CD4-positive, alpha-beta memory T cell (primary cell): ENCODE data around the gene TMOD2. TPM values are rescaled to one million over a fixed set of nuclear protein-coding genes. Genes with fewer than 3 reads are reported as not detected.

Source experiments
- CTCF ChIA-PET: fragments of 350-600 bp; sonication (Branson Sonifier 250); formaldehyde crosslinking; loops from one replicate; lab custom pipeline; 2021; ENCODE audit warnings: inconsistent platforms; ENCODE audit not compliant: partially characterized antibody; lab: Charles Lee
- POLR2A ChIA-PET: fragments of 350-600 bp; sonication (Branson Sonifier 250); formaldehyde crosslinking; loops from one replicate; lab custom pipeline; 2021; ENCODE audit not compliant: partially characterized antibody; lab: Charles Lee
- DNase-seq, 5 donors: peaks; one replicate each; pipeline versions ENCODE4 v3.0.0 to v3.0.0-alpha.2; 2020 to 2022; ENCODE audit warnings: mixed read lengths in 1 of 5
- H3K27ac ChIP-seq: one replicate; pipeline ENCODE4 v1.7.0; 2013; ENCODE audit warnings: low read depth, low read length
- H3K27me3 ChIP-seq: 2 replicates; pipeline ENCODE4 v1.7.0; 2013; ENCODE audit warnings: mild to moderate bottlenecking, low read length, moderate library complexity; ENCODE audit not compliant: insufficient read depth
- H3K36me3 ChIP-seq: 2 replicates; pipeline ENCODE4 v1.7.0; 2013; ENCODE audit warnings: mild to moderate bottlenecking, low read length, moderate library complexity; ENCODE audit not compliant: insufficient read depth
- H3K4me1 ChIP-seq: 2 replicates; pipeline ENCODE4 v1.7.0; 2013; ENCODE audit warnings: mild to moderate bottlenecking, low read length, moderate library complexity; ENCODE audit not compliant: insufficient read depth
- H3K4me3 ChIP-seq, 2 donors: one replicate each; pipeline ENCODE4 v1.7.0; 2013; ENCODE audit warnings: low read length in 2 of 2, mild to moderate bottlenecking in 1 of 2
- H3K9me3 ChIP-seq, 2 donors: one replicate each; pipeline ENCODE4 v1.7.0; 2013; ENCODE audit warnings: low read length in 2 of 2, control low read depth in 1 of 2; ENCODE audit not compliant: control insufficient read depth in 1 of 2
- H3K27ac Mint-ChIP-seq, 7 donors: one replicate each; pipeline ENCODE4 v1.8.0; 2020 to 2021; ENCODE audit warnings: mixed read lengths in 7 of 7, mild to moderate bottlenecking in 6 of 7, inconsistent platforms in 3 of 7, moderate library complexity in 3 of 7
- H3K27me3 Mint-ChIP-seq, 2 donors: one replicate each; pipeline ENCODE4 v1.8.0; 2020 to 2021; ENCODE audit warnings: mixed read lengths in 2 of 2
- H3K36me3 Mint-ChIP-seq, 2 donors: one replicate each; pipeline ENCODE4 v1.8.0; 2020 to 2021; ENCODE audit warnings: mixed read lengths in 2 of 2, inconsistent platforms in 1 of 2, mild to moderate bottlenecking in 1 of 2
- H3K4me1 Mint-ChIP-seq, 4 donors: one replicate each; pipeline ENCODE4 v1.8.0; 2020 to 2021; ENCODE audit warnings: mixed read lengths in 4 of 4, mild to moderate bottlenecking in 1 of 4
- H3K4me3 Mint-ChIP-seq, 8 donors: one replicate each; pipeline ENCODE4 v1.8.0; 2020 to 2021; ENCODE audit warnings: mixed read lengths in 8 of 8, mild to moderate bottlenecking in 7 of 8, moderate library complexity in 6 of 8, inconsistent platforms in 3 of 8
- H3K9me3 Mint-ChIP-seq, 8 donors: one replicate each; pipeline ENCODE4 v1.8.0; 2020 to 2021; ENCODE audit warnings: mixed read lengths in 8 of 8, mild to moderate bottlenecking in 5 of 8, inconsistent platforms in 3 of 8, moderate library complexity in 1 of 8
- intact Hi-C: fragments of 100-400 bp; cut with micrococcal nuclease; formaldehyde crosslinking; loops from one replicate; pipeline ENCODE4 v1.15.1; 2023
- polyA plus RNA-seq, 2 donors: library from polyadenylated mRNA; unstranded; fragments of 300-500 nt; fragmentation: Illumina TruSeq; gene quantifications; one replicate each; pipeline ENCODE4 v1.2.3, GENCODE V29; 2021
- total RNA-seq, 2 experiments: library from RNA; stranded (reverse); gene quantifications; one replicate each; pipeline ENCODE4 v1.2.3, GENCODE V29; 2021

TMOD2 gene
- total and polyA plus RNA-seq, 4 experiments from 2014 or later, result 1.4 to 20.3 (median 11.4) TPM

- Mint-ChIP-seq H3K9me3 (no peaks in the 10 kb centered on the region), H3K36me3 (peaks cover 31 to 43% of the 10 kb centered on the region in 2 donors), H3K27ac (peak overlapping the region in 6 of 7 donors; percentile 60 to 87 (median 70)), H3K4me1 (peaks cover 34 to 58% (median 42%) of the 10 kb centered on the region in 4 donors), H3K4me3 (peak overlapping the region in 3 of 8 donors; percentile 4 to 45 (median 30)), H3K27me3 (no peaks in the 10 kb centered on the region)
- H3K9me3 ChIP-seq, result no peaks in the 10 kb centered on the region
- no peaks in the 10 kb centered on the region for H3K27me3 ChIP-seq
- CTCF ChIA-PET, result interaction anchor here (1.1 kb wide), 1 partner anchor 52 kb away, joined by 6 read pairs; no protein-coding TSS in a partner anchor
- no peak overlapping the region for H3K4me3 ChIP-seq
- DNase-seq, result no peak
- peaks cover 14% of the 10 kb centered on the region for H3K36me3 ChIP-seq
- H3K4me1 ChIP-seq, result peaks cover 46% of the 10 kb centered on the region
- intact Hi-C loops, result no loop called here
- H3K27ac ChIP-seq, result no peak overlapping the region
- POLR2A ChIA-PET, result interaction anchor here (0.6 to 4.2 kb wide), 2 partner anchors 13 to 14 kb away, joined by 3 to 29 read pairs; partner anchors contain the start of gene LYSMD2
Measured at GRCh38 chr15:51724199-51724598, 27.2 kb upstream of the TMOD2 start.

- Mint-ChIP-seq H3K27ac (peak overlapping the region; percentile 20 to 78 (median 61)), H3K4me3 (peak overlapping the region in 5 of 8 donors; percentile 21 to 45 (median 29)), H3K27me3 (no peaks in the 10 kb centered on the region), H3K9me3 (no peaks in the 10 kb centered on the region), H3K4me1 (peaks cover 34 to 60% (median 45%) of the 10 kb centered on the region in 4 donors), H3K36me3 (peaks cover 31 to 43% of the 10 kb centered on the region in 2 donors)
- DNase-seq, result no peak
- CTCF ChIA-PET, result interaction anchor here (0.9 to 1.1 kb wide), 2 partner anchors 12 to 52 kb away, joined by 3 to 6 read pairs; no protein-coding TSS in a partner anchor
- POLR2A ChIA-PET, result interaction anchor here (4.2 kb wide), 1 partner anchor 12 kb away, joined by 29 read pairs; the partner anchor contains the start of gene LYSMD2
- Histone ChIP-seq H3K27me3 (no peaks in the 10 kb centered on the region), H3K4me1 (peaks cover 48% of the 10 kb centered on the region), H3K36me3 (peaks cover 14% of the 10 kb centered on the region), H3K9me3 (no peaks in the 10 kb centered on the region), H3K27ac (peak overlapping the region; percentile 18), H3K4me3 (no peak overlapping the region)
- intact Hi-C loops, result no loop called here
Measured at GRCh38 chr15:51724673-51725072, 26.7 kb upstream of the TMOD2 start.

- DNase-seq, result peak in 1 of 5 donors; percentile 60
- Mint-ChIP-seq H3K9me3 (no peaks in the 10 kb centered on the region), H3K4me1 (peaks cover 46 to 76% (median 58%) of the 10 kb centered on the region in 4 donors), H3K27me3 (no peaks in the 10 kb centered on the region), H3K36me3 (peaks cover 15 to 37% of the 10 kb centered on the region in 2 donors), H3K4me3 (peak overlapping the region in 1 of 8 donors; percentile 70), H3K27ac (peak overlapping the region; percentile 69 to 98 (median 83))
- no peaks in the 10 kb centered on the region for H3K27me3 ChIP-seq
- no peak overlapping the region for H3K4me3 ChIP-seq
- intact Hi-C loops, result loop anchor here (1.0 kb wide), 1 partner anchor 9 kb away; no protein-coding TSS in a partner anchor
- H3K27ac ChIP-seq, result no peak overlapping the region
- no peaks in the 10 kb centered on the region for H3K9me3 ChIP-seq
- ChIA-PET POLR2A (interaction anchor here (4.2 kb wide), 1 partner anchor 11 kb away, joined by 29 read pairs; the partner anchor contains the start of gene LYSMD2), CTCF (interaction anchor here (1.0 to 1.2 kb wide), 2 partner anchors 43 to 47 kb away, joined by 3 to 4 read pairs; no protein-coding TSS in a partner anchor)
- H3K36me3 ChIP-seq, result peaks cover 4% of the 10 kb centered on the region
- peaks cover 66% of the 10 kb centered on the region for H3K4me1 ChIP-seq
Measured at GRCh38 chr15:51726302-51727073, 24.9 kb upstream of the TMOD2 start.

GRCh38 chr15:51727141-51727897 is 24.1 kb upstream of the TMOD2 start:
- no peaks in the 10 kb centered on the region for H3K27me3 Mint-ChIP-seq
- H3K4me1 ChIP-seq, result peaks cover 69% of the 10 kb centered on the region
- peaks cover 4% of the 10 kb centered on the region for H3K36me3 ChIP-seq
- H3K36me3 Mint-ChIP-seq, result peaks cover 9 to 34% of the 10 kb centered on the region in 2 donors
- no peaks in the 10 kb centered on the region for H3K9me3 Mint-ChIP-seq
- H3K4me3 ChIP-seq, result no peak overlapping the region
- peak overlapping the region; percentile 51 to 98 (median 77) for H3K27ac Mint-ChIP-seq
- H3K27me3 ChIP-seq, result no peaks in the 10 kb centered on the region
- intact Hi-C loops, result no loop called here
- peak overlapping the region in 3 of 8 donors; percentile 5 to 29 (median 26) for H3K4me3 Mint-ChIP-seq
- peak in 1 of 5 donors; percentile 54 for DNase-seq
- ChIA-PET CTCF (no interaction called here), POLR2A (interaction anchor here (4.2 kb wide), 1 partner anchor 10 kb away, joined by 29 read pairs; the partner anchor contains the start of gene LYSMD2)
- no peaks in the 10 kb centered on the region for H3K9me3 ChIP-seq
- H3K4me1 Mint-ChIP-seq, result peaks cover 47 to 79% (median 62%) of the 10 kb centered on the region in 4 donors
- H3K27ac ChIP-seq, result no peak overlapping the region

- no peaks in the 10 kb centered on the region for H3K27me3 Mint-ChIP-seq
- intact Hi-C loops, result loop anchor here (10.0 kb wide), 2 partner anchors 93 to 793 kb away; partner anchors contain the start of genes MYO5A and TMOD3
- CTCF ChIA-PET, result interaction anchor here (0.9 to 4.3 kb wide), 5 partner anchors 9 to 81 kb away, joined by 3 to 25 read pairs (median 6); no protein-coding TSS in a partner anchor
Measured at GRCh38 chr15:51731549-51732267, 19.7 kb upstream of the TMOD2 start.

GRCh38 chr15:51732646-51733045 is 18.8 kb upstream of the TMOD2 start:
- Mint-ChIP-seq H3K4me1 (peaks cover 51 to 87% (median 72%) of the 10 kb centered on the region in 4 donors), H3K4me3 (peak overlapping the region in 7 of 8 donors; percentile 7 to 95 (median 87)), H3K27me3 (no peaks in the 10 kb centered on the region), H3K27ac (peak overlapping the region; percentile 95 to 98 (median 97)), H3K9me3 (no peaks in the 10 kb centered on the region), H3K36me3 (peaks cover 0 to 28% of the 10 kb centered on the region in 2 donors)
- Histone ChIP-seq H3K9me3 (no peaks in the 10 kb centered on the region), H3K27ac (peak overlapping the region; percentile 78), H3K27me3 (no peaks in the 10 kb centered on the region), H3K36me3 (no peaks in the 10 kb centered on the region), H3K4me3 (no peak overlapping the region), H3K4me1 (peaks cover 77% of the 10 kb centered on the region)
- ChIA-PET CTCF (interaction anchor here (0.9 to 4.3 kb wide), 4 partner anchors 10 to 82 kb away, joined by 3 to 25 read pairs (median 14); no protein-coding TSS in a partner anchor), POLR2A (interaction anchor here (0.6 to 2.0 kb wide), 5 partner anchors 19 to 867 kb away, joined by 3 to 8 read pairs (median 5); partner anchors contain the start of genes TMOD2 and TMOD3)
- intact Hi-C loops, result loop anchor here (10.0 kb wide), 2 partner anchors 92 to 792 kb away; partner anchors contain the start of genes MYO5A and TMOD3
- no peak for DNase-seq

More at GRCh38 chr15:51731549-51732267, 19.7 kb upstream of the TMOD2 start:
- POLR2A ChIA-PET, result interaction anchor here (1.0 to 2.0 kb wide), 4 partner anchors 20 to 448 kb away, joined by 5 to 8 read pairs (median 6); partner anchors contain the start of genes TMOD2 and TMOD3
- Mint-ChIP-seq H3K27ac (peak overlapping the region; percentile 95 to 98 (median 97)), H3K9me3 (no peaks in the 10 kb centered on the region), H3K36me3 (peaks cover 0 to 31% of the 10 kb centered on the region in 2 donors), H3K4me1 (peaks cover 60 to 96% (median 79%) of the 10 kb centered on the region in 4 donors), H3K4me3 (peak overlapping the region; percentile 85 to 95 (median 88))
- H3K27ac ChIP-seq, result peak overlapping the region; percentile 78
- peak; percentile 51 to 74 (median 61) for DNase-seq
- H3K9me3 ChIP-seq, result no peaks in the 10 kb centered on the region
- peaks cover 87% of the 10 kb centered on the region for H3K4me1 ChIP-seq
- peak overlapping the region; percentile 15 to 57 for H3K4me3 ChIP-seq
- no peaks in the 10 kb centered on the region for H3K27me3 ChIP-seq
- H3K36me3 ChIP-seq, result no peaks in the 10 kb centered on the region
